Mucosa of descending colon (tissue), 3 donors: ENCODE results near the gene MX2. TPM values are rescaled to one million over a fixed set of nuclear protein-coding genes. Genes with fewer than 3 reads are reported as not detected.

Source experiments
- ATAC-seq: fragments of 200-7000 bp; cut with Tn5 transposase; one replicate; pipeline ENCODE4 v1.9.1; 2020; ENCODE audit warnings: mild to moderate bottlenecking, moderate library complexity
- DNase-seq, 3 donors: peaks; one replicate each; pipeline ENCODE4 v3.0.0-alpha.2; 2020
- H3K36me3 ChIP-seq: fragments of 200-600 bp; one replicate; pipeline ENCODE4 v1.8.0; 2021; ENCODE audit warnings: low read depth, mild to moderate bottlenecking
- H3K4me1 ChIP-seq: fragments of 200-600 bp; one replicate; pipeline ENCODE4 v1.8.0; 2021; ENCODE audit warnings: low read depth, mild to moderate bottlenecking
- H3K4me3 ChIP-seq: fragments of 200-600 bp; one replicate; pipeline ENCODE4 v1.8.0; 2021; ENCODE audit warnings: mild to moderate bottlenecking
- H3K9me3 ChIP-seq: fragments of 200-600 bp; one replicate; pipeline ENCODE4 v1.8.0; 2021; ENCODE audit warnings: mild to moderate bottlenecking
- intact Hi-C, 2 donors: fragments of 100-400 bp; cut with DNase I in 1 of 2; cut with micrococcal nuclease in 1 of 2; formaldehyde crosslinking; loops; one replicate each; pipeline versions ENCODE4 v1.11.0 to v1.11.1; 2022; cut with DNase I, micrococcal nuclease
- total RNA-seq, 3 donors: library from RNA; stranded (reverse); fragmentation: NEBNext Ultra II Directional in 2 of 3; extraction: Animal tissue kit (Norgen Biotek cat#: 25700) in 2 of 3; gene quantifications; one replicate each; pipeline versions ENCODE4 v1.2.1 to v1.2.4, GENCODE V29; 2021 to 2023
- TF ChIP-seq, protein P1 (sequence below): fragments of 200-600 bp; IDR thresholded peaks from one replicate; pipeline ENCODE4 v1.8.0; 2022; ENCODE audit warnings: antibody characterized with exemption, mild to moderate bottlenecking
- donor health status: DM: no; HTN: no; CAD: no; lungs with moderate emphysema.
- donor health status: DM: no; HTN: no; CAD: no.
- donor health status: DM: no; HTN: yes; CAD: no.

Gene MX2
- total RNA-seq, 3 donors from 2014 or later: 2.5 to 9.2 (median 6.3) TPM

GRCh38 chr21:41369105-41369919 lies 7.5 kb downstream of the MX2 start:
- Histone ChIP-seq H3K36me3 (no peaks in the 10 kb centered on the region), H3K9me3 (no peaks in the 10 kb centered on the region), H3K4me3 (no peak overlapping the region), H3K4me1 (no peaks in the 10 kb centered on the region)
- ATAC-seq (peak; percentile 19), DNase-seq (peak in 2 of 3 donors; percentile 21 to 69)
- intact Hi-C loops: no loop called here
- TF ChIP-seq, protein P1, sequence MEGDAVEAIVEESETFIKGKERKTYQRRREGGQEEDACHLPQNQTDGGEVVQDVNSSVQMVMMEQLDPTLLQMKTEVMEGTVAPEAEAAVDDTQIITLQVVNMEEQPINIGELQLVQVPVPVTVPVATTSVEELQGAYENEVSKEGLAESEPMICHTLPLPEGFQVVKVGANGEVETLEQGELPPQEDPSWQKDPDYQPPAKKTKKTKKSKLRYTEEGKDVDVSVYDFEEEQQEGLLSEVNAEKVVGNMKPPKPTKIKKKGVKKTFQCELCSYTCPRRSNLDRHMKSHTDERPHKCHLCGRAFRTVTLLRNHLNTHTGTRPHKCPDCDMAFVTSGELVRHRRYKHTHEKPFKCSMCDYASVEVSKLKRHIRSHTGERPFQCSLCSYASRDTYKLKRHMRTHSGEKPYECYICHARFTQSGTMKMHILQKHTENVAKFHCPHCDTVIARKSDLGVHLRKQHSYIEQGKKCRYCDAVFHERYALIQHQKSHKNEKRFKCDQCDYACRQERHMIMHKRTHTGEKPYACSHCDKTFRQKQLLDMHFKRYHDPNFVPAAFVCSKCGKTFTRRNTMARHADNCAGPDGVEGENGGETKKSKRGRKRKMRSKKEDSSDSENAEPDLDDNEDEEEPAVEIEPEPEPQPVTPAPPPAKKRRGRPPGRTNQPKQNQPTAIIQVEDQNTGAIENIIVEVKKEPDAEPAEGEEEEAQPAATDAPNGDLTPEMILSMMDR: no peak

DNA sequence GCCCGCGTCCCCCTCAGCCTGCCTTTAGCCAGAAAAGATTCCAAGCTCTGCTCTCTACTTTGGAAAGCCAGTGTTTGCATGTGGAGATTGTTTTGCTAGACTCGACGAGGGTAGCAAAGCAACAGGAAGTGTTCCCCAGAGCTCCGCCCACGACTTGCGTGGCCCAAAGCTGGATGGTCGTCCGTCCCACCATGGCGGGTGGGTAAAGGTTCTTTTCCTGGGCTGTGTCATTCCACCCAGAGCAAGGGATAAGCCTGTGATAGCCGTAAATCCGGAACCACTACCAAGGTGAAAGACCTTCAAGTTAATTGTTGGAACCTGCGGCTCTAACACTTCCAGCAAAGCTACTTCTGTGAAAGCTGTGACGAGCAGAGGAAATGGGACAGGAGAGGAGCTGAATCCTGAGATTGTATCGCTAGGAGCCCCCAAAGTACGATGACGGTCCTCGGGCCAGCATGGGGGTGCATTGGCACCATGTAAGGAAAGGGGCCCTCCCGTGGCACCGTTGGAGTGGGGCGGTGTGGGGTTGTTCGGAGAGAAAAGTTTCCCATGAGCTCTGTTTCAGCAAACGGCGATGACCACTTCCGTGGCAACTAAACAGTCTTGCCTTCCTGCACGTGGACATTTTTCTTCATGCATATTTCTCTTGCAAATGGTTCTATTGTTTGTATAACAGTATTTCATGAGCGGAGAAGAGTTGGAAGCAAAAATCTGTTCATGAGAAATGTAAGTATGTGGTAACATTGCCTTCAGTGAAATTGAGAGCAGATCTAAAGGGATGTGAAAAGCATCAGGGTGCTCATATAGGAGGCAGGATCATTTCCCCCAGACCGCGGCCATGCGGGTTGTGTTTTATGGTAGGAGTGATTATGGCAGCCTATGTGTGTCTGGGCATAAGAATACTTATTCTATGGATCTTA lies 8.4 kb downstream of the MX2 start:
- Histone ChIP-seq H3K9me3 (no peaks in the 10 kb centered on the region), H3K4me1 (no peaks in the 10 kb centered on the region), H3K4me3 (no peak overlapping the region), H3K36me3 (no peaks in the 10 kb centered on the region)
- TF ChIP-seq, protein P1: no peak
- ATAC-seq (peak; percentile 14), DNase-seq (peak in 2 of 3 donors; percentile 22 to 70)
- intact Hi-C loops: no loop called here

- Histone ChIP-seq H3K4me3 (no peak overlapping the region), H3K4me1 (no peaks in the 10 kb centered on the region), H3K9me3 (no peaks in the 10 kb centered on the region), H3K36me3 (no peaks in the 10 kb centered on the region)
- TF ChIP-seq, protein P1: no peak
- ATAC-seq (no peak), DNase-seq (no peak)
- intact Hi-C loops: no loop called here
Observed at GRCh38 chr21:41370840-41371684, 9.2 kb downstream of the MX2 start.

DNA sequence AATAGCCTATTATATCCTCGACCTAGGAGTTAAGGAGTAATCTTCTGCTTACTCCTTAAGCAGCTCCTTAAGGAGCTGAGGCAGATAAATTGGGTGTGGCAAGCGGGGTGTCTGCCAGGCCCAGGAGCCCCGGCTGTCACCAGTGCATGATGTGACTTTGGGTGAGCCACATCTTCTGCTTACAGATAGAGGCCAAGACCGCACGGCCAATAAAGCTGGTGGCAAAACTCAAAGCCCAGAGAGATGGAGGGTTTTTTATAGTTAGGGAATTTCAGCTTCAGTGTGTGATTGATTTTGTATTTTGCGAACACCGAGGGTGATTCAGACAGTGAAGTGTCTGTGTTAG lies 9.8 kb downstream of the MX2 start:
- no peak for DNase-seq
- intact Hi-C loops: no loop called here
- no peaks in the 10 kb centered on the region for H3K9me3 ChIP-seq
- H3K4me3 ChIP-seq: no peak overlapping the region
- TF ChIP-seq, protein P1: no peak
- no peaks in the 10 kb centered on the region for H3K4me1 ChIP-seq
- no peak for ATAC-seq
- no peaks in the 10 kb centered on the region for H3K36me3 ChIP-seq

DNA sequence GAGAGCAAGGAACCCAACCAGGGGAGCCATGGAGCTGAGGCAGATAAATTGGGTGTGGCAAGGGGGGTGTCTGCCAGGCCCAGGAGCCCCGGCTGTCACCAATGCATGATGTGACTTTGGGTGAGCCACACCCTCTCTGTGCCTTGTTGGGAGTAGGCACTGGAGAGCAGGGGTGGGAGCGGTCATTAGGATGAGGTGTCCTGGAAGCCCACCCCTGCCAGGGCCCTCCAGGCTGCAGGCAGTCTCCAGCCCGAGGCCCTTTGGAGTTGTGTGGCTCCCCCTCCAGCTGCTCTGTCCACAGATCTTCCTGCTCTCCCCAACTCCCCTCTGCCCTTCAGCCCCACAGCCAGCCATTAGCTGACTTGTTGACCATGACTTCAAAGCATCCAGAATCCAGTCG lies 11.4 kb downstream of the MX2 start:
- no peaks in the 10 kb centered on the region for H3K36me3 ChIP-seq
- intact Hi-C loops: no loop called here
- no peak overlapping the region for H3K4me3 ChIP-seq
- no peak for DNase-seq
- TF ChIP-seq, protein P1: no peak
- H3K9me3 ChIP-seq: no peaks in the 10 kb centered on the region
- H3K4me1 ChIP-seq: no peaks in the 10 kb centered on the region
- ATAC-seq: no peak
